GM18511 (cell line): ENCODE measurements around the gene JSRP1.

Experiments used
- ATAC-seq: cut with Tn5 transposase; IDR thresholded peaks from one replicate; pipeline ENCODE4 v1.9.1; 2021; ENCODE audit warnings: mild to moderate bottlenecking, moderate library complexity; ENCODE audit not compliant: unreplicated experiment

The JSRP1 gene

GRCh38 chr19:2266183-2266993 lies 10.2 kb upstream of the JSRP1 start:
- no peak for ATAC-seq

GRCh38 chr19:2261438-2262172 lies 5.4 kb upstream of the JSRP1 start:
- ATAC-seq, result no peak

- no peak for ATAC-seq
Measured at GRCh38 chr19:2260341-2260805, 4.2 kb upstream of the JSRP1 start.

GRCh38 chr19:2259336-2259735 lies 3.1 kb upstream of the JSRP1 start:
- ATAC-seq, result no peak

- ATAC-seq, result no peak
Measured at GRCh38 chr19:2255112-2255845, 938 bp downstream of the JSRP1 start.

- ATAC-seq, result no peak
Measured at GRCh38 chr19:2254064-2254872, 1.9 kb downstream of the JSRP1 start.

- no peak for ATAC-seq
Measured at GRCh38 chr19:2253106-2254063, 2.8 kb downstream of the JSRP1 start.

- no peak for ATAC-seq
Measured at GRCh38 chr19:2252797-2253105, 3.5 kb downstream of the JSRP1 start.

GRCh38 chr19:2252055-2252796 lies 4.0 kb downstream of the JSRP1 start:
- ATAC-seq, result no peak

- ATAC-seq, result no peak
Measured at GRCh38 chr19:2251106-2252054, 4.8 kb downstream of the JSRP1 start.

- no peak for ATAC-seq
Measured at GRCh38 chr19:2250766-2251105, 5.5 kb downstream of the JSRP1 start.

GRCh38 chr19:2249880-2250765 lies 6.1 kb downstream of the JSRP1 start:
- ATAC-seq, result no peak

GRCh38 chr19:2249010-2249866 lies 7.0 kb downstream of the JSRP1 start, which contains the start of gene AMH:
TSS of gene AMH (plus strand) at chr19:2249323. CDS start at chr19:2249333, 10 bp downstream.
- no peak for ATAC-seq

GRCh38 chr19:2248136-2249009 lies 7.8 kb downstream of the JSRP1 start:
- ATAC-seq, result no peak
